Astrocyte of the cerebellum (primary cell): ENCODE measurements around the gene MRPS9.

Experiments used
- DNase-seq: peaks from one replicate; pipeline ENCODE4 v3.0.0-alpha.2; 2011; ENCODE audit warnings: low read depth
- H3K4me3 ChIP-seq: 2 replicates; pipeline ENCODE4 v1.5.1; 2011; ENCODE audit warnings: mild to moderate bottlenecking, low read depth, low read length, moderate library complexity
- CTCF ChIP-seq: IDR thresholded peaks from 2 replicates; pipeline ENCODE4 v1.5.1; 2012; ENCODE audit warnings: low read length, low read depth, moderate library complexity, mild to moderate bottlenecking; ENCODE audit errors: missing control alignments
- in situ Hi-C: cut with HindIII; loops from 2 replicates; pipeline ENCODE4 v1.10.0; 2017; ENCODE audit warnings: low sequenced_read_pairs

Gene MRPS9

GRCh38 chr2:105102001-105102400, 64.1 kb downstream of the MRPS9 start:
- in situ Hi-C loops = no loop called here

GRCh38 chr2:105102963-105103421, 65.1 kb downstream of the MRPS9 start:
- TF ChIP-seq CTCF = no peak
- in situ Hi-C loops = no loop called here
- no peak overlapping the region for H3K4me3 ChIP-seq
- DNase-seq = peak; percentile 56

More at GRCh38 chr2:105102001-105102400, 64.1 kb downstream of the MRPS9 start:
- no peak overlapping the region for H3K4me3 ChIP-seq
- TF ChIP-seq CTCF = no peak
- no peak for DNase-seq

- no peak for TF ChIP-seq CTCF
- no peak overlapping the region for H3K4me3 ChIP-seq
- no peak for DNase-seq
- in situ Hi-C loops = no loop called here
Observed at GRCh38 chr2:105103481-105103880, 65.6 kb downstream of the MRPS9 start.

- no peak for TF ChIP-seq CTCF
- DNase-seq = peak; percentile 67
- in situ Hi-C loops = no loop called here
- no peak overlapping the region for H3K4me3 ChIP-seq
Observed at GRCh38 chr2:105104208-105104731, 66.4 kb downstream of the MRPS9 start.

- no peak for TF ChIP-seq CTCF
- in situ Hi-C loops = no loop called here
- DNase-seq = no peak
- no peak overlapping the region for H3K4me3 ChIP-seq
Observed at GRCh38 chr2:105110295-105110829, 72.5 kb downstream of the MRPS9 start.

- H3K4me3 ChIP-seq = no peak overlapping the region
- in situ Hi-C loops = no loop called here
- TF ChIP-seq CTCF = no peak
- no peak for DNase-seq
Observed at GRCh38 chr2:105111365-105112150, 73.7 kb downstream of the MRPS9 start.
